Large intestine (tissue), 3 donors: Measurements from ENCODE around the gene SORCS2. TPM values are rescaled to one million over a fixed set of nuclear protein-coding genes. Genes with fewer than 3 reads are reported as not detected.

Experiments used
- DNase-seq, 2 donors: peaks; one replicate each; pipeline versions ENCODE4 v3.0.0 to v3.0.0-alpha.2; 2013
- H3K27ac ChIP-seq: one replicate; pipeline ENCODE4 v1.5.1; 2013; ENCODE audit warnings: low read length
- H3K27me3 ChIP-seq: 2 replicates; pipeline ENCODE4 v1.6.1; 2013; ENCODE audit warnings: low read length; ENCODE audit not compliant: control insufficient read depth, insufficient read depth
- H3K36me3 ChIP-seq: 2 replicates; pipeline ENCODE4 v1.6.1; 2013; ENCODE audit warnings: low read length; ENCODE audit not compliant: control insufficient read depth, insufficient read depth
- H3K4me1 ChIP-seq: one replicate; pipeline ENCODE4 v1.6.1; 2013; ENCODE audit warnings: low read length; ENCODE audit not compliant: control insufficient read depth, insufficient read depth
- H3K4me3 ChIP-seq: one replicate; pipeline ENCODE4 v1.5.1; 2013; ENCODE audit warnings: low read length
- H3K9me3 ChIP-seq: one replicate; pipeline ENCODE4 v1.6.1; 2013; ENCODE audit warnings: mild to moderate bottlenecking, low read depth, low read length, moderate library complexity; ENCODE audit not compliant: control insufficient read depth
- WGBS: methylation state at CpG from one replicate; pipeline ENCODE4 v1.1.5; 2013; ENCODE audit warnings: low lambda C conversion rate; ENCODE audit not compliant: insufficient coverage; 5-methylcytosine and 5-hydroxymethylcytosine counted together
- polyA plus RNA-seq: library from polyadenylated mRNA; unstranded; fragments of 120-200 nt; gene quantifications from one replicate; pipeline ENCODE4 v1.2.1, GENCODE V29; 2013

The SORCS2 gene
- polyA plus RNA-seq, 1 donor: 3.6 TPM

GRCh38 chr4:7656244-7656800 is 464.0 kb downstream of the SORCS2 start:
- Histone ChIP-seq H3K36me3 (no peaks in the 10 kb centered on the region), H3K27me3 (peaks cover 12% of the 10 kb centered on the region), H3K4me1 (no peaks in the 10 kb centered on the region), H3K9me3 (no peaks in the 10 kb centered on the region), H3K4me3 (no peak overlapping the region), H3K27ac (no peak overlapping the region)
- no CpG with 5 or more reads among the region's 17 CpGs for WGBS
- DNase-seq: no peak

DNA sequence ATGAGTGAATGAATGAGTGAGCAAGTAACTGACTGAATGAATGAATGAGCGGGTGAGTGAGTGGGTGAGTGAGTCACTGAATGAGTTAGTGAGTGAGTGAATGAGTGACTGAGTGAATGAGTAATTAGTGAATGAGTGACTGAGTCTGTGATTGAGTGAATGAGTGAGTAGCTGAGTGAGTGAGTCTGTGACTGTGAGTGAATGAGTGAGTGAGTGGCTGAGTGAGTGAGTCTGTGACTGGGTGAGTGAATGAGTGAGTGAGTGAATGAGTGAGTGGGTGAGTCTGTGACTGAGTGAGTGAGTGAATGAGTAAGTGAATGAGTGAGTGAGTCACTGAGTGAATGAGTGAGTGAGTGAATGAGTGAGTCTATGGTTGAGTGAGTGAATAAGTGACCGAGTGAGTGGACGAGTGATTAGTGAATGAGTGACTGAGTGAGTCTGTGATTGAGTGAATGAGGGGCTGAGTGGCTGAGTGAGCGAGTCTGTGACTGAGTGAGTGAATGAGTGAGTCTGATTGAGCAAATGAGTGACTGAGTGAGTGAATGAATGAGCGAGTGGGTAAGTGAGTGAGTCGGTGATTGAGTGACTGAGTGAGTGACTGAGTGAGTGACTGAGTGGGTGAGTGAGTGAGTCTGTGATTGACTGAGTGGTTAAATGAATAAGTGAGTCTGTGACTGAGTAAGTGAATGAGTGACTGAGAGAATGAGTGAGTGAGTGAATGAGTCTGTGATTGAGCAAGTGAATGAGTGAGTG is 465.4 kb downstream of the SORCS2 start:
- 96% methylated on average over 5 of the region's 6 CpGs for WGBS
- no peaks in the 10 kb centered on the region for H3K9me3 ChIP-seq
- no peaks in the 10 kb centered on the region for H3K4me1 ChIP-seq
- peaks cover 12% of the 10 kb centered on the region for H3K27me3 ChIP-seq
- H3K27ac ChIP-seq: no peak overlapping the region
- H3K36me3 ChIP-seq: no peaks in the 10 kb centered on the region
- no peak for DNase-seq
- no peak overlapping the region for H3K4me3 ChIP-seq

DNA sequence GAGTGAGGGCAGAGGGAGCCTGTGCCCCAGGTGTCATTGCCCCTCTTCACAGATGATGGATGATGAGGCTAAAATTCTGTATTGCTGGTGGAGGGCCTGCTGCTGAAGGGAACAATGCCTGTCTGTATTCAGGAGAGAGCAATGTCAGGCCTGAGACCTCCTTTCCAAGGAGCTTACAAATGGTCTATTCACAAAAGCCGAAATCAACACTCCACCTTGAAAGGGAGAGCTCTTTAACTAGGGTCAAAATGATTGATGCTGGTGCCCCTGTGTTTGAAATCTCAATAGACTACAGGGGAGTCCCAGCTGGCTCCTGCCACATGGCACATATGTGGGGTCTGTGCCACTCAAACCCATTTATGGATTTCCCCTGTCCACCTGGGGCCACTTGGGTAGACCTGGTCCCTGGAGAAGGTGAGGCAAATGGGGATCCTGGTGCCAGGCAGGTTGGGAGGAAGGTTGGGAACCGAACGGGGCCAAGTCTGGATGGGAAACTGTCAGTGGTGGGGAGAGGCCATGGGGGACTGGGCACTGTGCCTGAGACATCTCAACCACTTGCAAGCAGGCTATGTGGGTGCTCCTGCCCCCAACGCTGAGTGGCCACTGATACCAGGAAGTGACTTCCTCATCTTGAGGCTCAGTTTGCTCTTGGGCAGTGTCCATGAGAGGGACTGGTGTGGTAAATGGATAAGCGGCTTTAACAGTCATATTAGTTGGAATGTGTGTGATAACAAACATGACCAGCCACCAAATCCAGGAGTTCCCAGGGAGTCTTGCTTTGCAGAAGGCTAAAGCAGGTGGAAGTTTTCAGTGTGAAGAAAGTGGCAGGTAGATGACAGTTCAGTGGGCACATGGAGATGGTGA is 466.2 kb downstream of the SORCS2 start:
- Histone ChIP-seq H3K36me3 (no peaks in the 10 kb centered on the region), H3K4me1 (no peaks in the 10 kb centered on the region), H3K27ac (no peak overlapping the region), H3K4me3 (no peak overlapping the region), H3K9me3 (no peaks in the 10 kb centered on the region), H3K27me3 (peaks cover 12% of the 10 kb centered on the region)
- DNase-seq: no peak
- no CpG with 5 or more reads among the region's 5 CpGs for WGBS

DNA sequence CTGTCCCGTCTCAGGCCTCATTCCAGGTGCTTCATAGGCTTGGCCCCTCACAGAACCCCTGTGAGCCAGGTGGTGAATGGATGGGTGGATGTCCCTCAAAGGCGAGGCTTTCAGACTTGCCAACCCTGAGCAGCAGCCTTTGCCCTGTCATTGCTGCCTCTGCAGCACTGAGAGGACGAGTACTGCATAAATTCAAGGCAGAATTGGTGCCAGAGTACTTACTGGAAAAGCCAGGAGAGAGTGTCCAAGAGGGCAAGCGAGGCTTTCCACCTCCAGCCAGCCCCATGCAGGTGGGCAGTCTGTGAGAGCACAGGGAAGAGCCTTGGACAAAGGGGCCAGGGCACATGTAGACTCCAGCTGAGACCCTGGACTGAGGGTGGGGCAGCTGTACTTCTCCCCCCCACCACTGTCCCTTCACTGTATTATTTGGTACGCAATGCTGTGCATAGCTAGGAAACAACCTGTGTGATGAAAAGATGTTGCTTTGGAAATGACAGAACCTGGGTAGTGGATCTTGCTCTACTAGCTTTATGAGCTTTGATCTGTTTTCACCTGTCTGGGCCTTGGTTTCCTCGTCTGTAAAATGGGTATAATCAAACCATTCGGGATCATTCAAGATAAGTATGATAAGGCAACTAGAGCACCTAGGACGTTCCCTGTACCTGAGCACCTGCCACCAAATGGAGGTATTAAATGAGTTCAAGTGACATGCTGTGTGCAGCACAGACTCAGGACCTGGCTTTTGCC is 467.3 kb downstream of the SORCS2 start:
- Histone ChIP-seq H3K27me3 (peaks cover 12% of the 10 kb centered on the region), H3K36me3 (no peaks in the 10 kb centered on the region), H3K9me3 (no peaks in the 10 kb centered on the region), H3K27ac (no peak overlapping the region), H3K4me1 (no peaks in the 10 kb centered on the region), H3K4me3 (no peak overlapping the region)
- 100% methylated on average over 1 of the region's 8 CpGs for WGBS
- DNase-seq: no peak

DNA sequence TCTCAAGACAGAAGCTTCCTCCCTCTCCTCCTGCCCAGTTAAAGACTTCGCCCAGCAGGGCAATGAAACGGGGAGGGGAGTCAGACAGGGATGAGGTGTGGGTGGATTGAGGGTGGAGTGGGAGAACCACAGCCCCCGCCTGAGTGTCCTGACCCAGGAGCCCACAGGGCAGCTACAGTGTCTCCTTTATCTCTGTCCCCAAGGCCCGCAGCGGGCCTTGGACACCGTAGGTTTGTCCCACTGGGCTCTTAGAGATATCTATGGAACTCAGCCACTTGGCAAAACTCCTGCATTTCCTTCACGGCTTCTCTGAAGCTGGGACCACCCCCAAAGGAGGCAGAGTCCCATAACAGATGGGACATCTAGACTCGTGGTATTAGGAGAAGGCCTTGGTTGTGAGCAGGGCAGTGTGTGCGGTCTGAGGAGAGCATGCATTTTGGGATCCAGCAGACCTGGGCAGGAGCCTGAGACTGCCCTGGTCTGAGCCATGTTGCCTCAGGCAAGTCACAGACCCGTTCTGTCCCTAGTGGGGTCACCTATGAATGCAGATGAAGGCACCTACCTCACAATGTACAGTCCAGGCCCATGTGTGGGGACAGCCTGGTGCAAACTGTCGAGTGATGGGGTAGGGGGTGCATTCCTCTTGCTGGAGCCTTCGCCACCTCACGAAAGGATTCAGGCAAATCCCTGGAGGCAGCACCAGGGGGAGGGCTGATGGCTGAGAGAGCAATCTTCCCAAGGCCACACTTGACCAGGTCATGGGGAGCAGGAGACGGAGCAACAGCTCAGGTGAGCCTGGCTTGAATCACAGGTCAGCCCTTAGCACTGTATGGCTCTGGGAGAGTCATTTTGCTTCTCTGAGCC is 468.1 kb downstream of the SORCS2 start:
- DNase-seq: no peak
- Histone ChIP-seq H3K36me3 (no peaks in the 10 kb centered on the region), H3K4me1 (no peaks in the 10 kb centered on the region), H3K27ac (no peak overlapping the region), H3K9me3 (no peaks in the 10 kb centered on the region), H3K27me3 (peaks cover 8% of the 10 kb centered on the region), H3K4me3 (no peak overlapping the region)
- WGBS: no CpG with 5 or more reads among the region's 14 CpGs

DNA sequence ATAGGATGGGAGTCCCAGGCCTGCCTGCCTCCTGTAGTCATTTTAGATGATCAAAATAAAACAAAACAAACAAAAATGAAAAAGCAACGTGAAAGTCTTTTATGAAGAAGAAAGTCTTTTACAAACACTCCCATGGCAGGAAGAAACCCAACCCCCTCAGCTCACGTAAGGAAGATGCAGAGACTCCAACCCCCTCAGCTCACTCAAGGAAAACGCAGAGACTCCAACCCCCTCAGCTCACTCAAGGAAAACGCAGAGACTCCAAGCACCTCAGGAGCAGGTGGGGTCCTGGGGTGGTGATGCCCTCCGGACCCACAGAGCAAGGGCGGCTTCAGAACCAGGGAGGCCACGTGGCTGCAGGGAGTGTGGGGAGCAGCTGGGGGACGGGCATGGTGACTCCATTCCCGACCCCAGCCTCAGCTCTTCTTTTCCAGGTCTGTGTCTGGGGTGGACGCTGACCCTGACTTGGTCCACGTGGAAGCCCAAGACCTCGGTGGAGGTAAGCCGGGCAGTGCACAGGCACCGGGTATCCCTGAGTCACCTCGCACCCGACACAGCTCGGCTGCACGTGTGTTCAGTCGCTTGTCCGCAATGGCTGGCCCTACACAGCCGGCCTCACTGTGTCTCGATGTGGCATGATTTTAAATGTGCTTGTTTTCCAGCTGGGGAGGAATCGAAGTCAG is 468.9 kb downstream of the SORCS2 start:
- no peak for DNase-seq
- Histone ChIP-seq H3K4me3 (no peak overlapping the region), H3K27me3 (no peaks in the 10 kb centered on the region), H3K36me3 (no peaks in the 10 kb centered on the region), H3K27ac (no peak overlapping the region), H3K9me3 (no peaks in the 10 kb centered on the region), H3K4me1 (no peaks in the 10 kb centered on the region)
- no CpG with 5 or more reads among the region's 23 CpGs for WGBS

DNA sequence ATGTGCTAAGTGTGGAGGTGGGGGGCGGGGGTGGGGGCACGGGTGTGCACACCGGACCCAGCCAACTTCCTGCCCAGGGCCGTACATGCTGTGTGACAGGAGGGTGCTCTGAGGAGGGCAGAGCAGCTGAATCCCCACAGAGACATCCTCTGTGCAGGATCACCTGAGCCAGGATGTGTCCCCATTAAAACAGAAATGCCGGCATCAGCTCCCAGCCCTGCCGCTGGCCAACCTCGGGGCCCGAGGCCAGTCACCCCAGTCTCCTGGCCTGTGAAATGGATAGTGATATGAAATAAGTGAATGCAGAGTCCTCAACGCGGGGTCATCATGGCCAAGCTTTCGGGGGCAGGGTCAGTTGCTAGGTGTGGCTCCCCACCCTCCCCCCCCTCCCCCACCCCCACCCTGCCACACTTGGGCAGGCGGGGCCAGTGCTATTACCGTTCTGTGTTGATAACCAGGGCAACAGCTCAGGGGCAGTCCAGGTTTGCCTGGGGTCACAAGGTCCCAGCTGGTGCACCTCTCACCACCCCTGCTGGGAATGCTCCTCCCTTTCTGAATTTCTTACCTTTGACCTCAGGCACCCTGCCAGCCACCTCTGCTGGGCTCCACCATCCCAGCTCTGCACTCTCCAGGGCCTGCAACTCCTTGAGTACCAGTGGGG is 469.6 kb downstream of the SORCS2 start:
- Histone ChIP-seq H3K27me3 (no peaks in the 10 kb centered on the region), H3K4me3 (no peak overlapping the region), H3K4me1 (no peaks in the 10 kb centered on the region), H3K36me3 (no peaks in the 10 kb centered on the region), H3K9me3 (no peaks in the 10 kb centered on the region), H3K27ac (no peak overlapping the region)
- WGBS: no CpG with 5 or more reads among the region's 13 CpGs
- DNase-seq: no peak

GRCh38 chr4:7662507-7662846 is 470.1 kb downstream of the SORCS2 start:
- no CpG with 5 or more reads among the region's 3 CpGs for WGBS
- no peak overlapping the region for H3K4me3 ChIP-seq
- H3K9me3 ChIP-seq: no peaks in the 10 kb centered on the region
- no peak for DNase-seq
- H3K4me1 ChIP-seq: no peaks in the 10 kb centered on the region
- H3K27ac ChIP-seq: no peak overlapping the region
- no peaks in the 10 kb centered on the region for H3K36me3 ChIP-seq
- no peaks in the 10 kb centered on the region for H3K27me3 ChIP-seq

DNA sequence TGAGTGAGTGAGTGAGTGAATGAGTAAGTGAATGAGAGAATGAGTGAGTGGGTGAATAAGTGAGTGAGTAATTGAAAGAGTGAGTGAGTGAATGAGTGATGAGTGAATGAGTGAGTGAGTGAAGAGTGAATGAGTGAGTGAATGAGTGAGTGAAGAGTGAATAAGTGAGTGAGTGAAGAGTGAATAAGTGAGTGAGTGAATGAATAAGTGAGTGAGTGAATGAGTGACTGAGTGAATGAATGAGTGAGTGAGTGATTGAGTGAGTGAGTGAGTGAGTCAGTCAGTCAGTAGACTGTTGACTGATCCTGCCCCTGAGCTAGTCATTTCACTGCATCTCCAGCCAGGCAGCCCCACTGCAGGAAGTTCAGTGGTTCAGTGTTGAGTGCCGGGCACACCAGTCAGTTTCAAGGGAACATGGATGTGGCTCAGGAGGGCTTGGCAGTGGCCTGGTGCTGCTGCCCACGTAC is 470.8 kb downstream of the SORCS2 start:
- DNase-seq: no peak
- H3K4me1 ChIP-seq: no peaks in the 10 kb centered on the region

More for the DNA sequence above, 470.8 kb downstream of the SORCS2 start:
- Histone ChIP-seq H3K9me3 (no peaks in the 10 kb centered on the region), H3K36me3 (no peaks in the 10 kb centered on the region), H3K27ac (no peak overlapping the region), H3K4me3 (no peak overlapping the region), H3K27me3 (no peaks in the 10 kb centered on the region)
- no CpG with 5 or more reads among the region's 2 CpGs for WGBS
